Mucosa of rectum (tissue), 2 donors: Measurements from ENCODE around the gene SNX6.

Experiments
- H3K27ac ChIP-seq, 2 donors: one replicate each; pipeline ENCODE4 v1.7.0; 2013; ENCODE audit warnings: inconsistent platforms in 2 of 2, low read depth in 2 of 2, low read length in 2 of 2
- H3K27me3 ChIP-seq, 2 donors: one replicate each; pipeline ENCODE4 v1.7.0; 2013; ENCODE audit warnings: low read length in 2 of 2; ENCODE audit not compliant: control insufficient read depth in 2 of 2, insufficient read depth in 2 of 2
- H3K36me3 ChIP-seq, 2 donors: one replicate each; pipeline ENCODE4 v1.7.0; 2013; ENCODE audit warnings: low read length in 2 of 2; ENCODE audit not compliant: control insufficient read depth in 2 of 2, insufficient read depth in 2 of 2
- H3K4me1 ChIP-seq, 2 donors: one replicate each; pipeline ENCODE4 v1.7.0; 2013; ENCODE audit warnings: low read length in 2 of 2, mild to moderate bottlenecking in 1 of 2; ENCODE audit not compliant: control insufficient read depth in 2 of 2, insufficient read depth in 2 of 2
- H3K4me3 ChIP-seq, 2 donors: one replicate each; pipeline ENCODE4 v1.7.0; 2013; ENCODE audit warnings: low read length in 2 of 2
- H3K9ac ChIP-seq, 2 donors: one replicate each; pipeline ENCODE4 v1.7.0; 2013; ENCODE audit warnings: low read length in 2 of 2, low read depth in 1 of 2, mild to moderate bottlenecking in 1 of 2
- H3K9me3 ChIP-seq, 2 donors: one replicate each; pipeline ENCODE4 v1.7.0; 2013; ENCODE audit warnings: low read length in 2 of 2; ENCODE audit not compliant: control insufficient read depth in 2 of 2
- donor health status: healthy.
- donor health status: Normal muscosa, but diverticular disease.

The SNX6 gene

DNA sequence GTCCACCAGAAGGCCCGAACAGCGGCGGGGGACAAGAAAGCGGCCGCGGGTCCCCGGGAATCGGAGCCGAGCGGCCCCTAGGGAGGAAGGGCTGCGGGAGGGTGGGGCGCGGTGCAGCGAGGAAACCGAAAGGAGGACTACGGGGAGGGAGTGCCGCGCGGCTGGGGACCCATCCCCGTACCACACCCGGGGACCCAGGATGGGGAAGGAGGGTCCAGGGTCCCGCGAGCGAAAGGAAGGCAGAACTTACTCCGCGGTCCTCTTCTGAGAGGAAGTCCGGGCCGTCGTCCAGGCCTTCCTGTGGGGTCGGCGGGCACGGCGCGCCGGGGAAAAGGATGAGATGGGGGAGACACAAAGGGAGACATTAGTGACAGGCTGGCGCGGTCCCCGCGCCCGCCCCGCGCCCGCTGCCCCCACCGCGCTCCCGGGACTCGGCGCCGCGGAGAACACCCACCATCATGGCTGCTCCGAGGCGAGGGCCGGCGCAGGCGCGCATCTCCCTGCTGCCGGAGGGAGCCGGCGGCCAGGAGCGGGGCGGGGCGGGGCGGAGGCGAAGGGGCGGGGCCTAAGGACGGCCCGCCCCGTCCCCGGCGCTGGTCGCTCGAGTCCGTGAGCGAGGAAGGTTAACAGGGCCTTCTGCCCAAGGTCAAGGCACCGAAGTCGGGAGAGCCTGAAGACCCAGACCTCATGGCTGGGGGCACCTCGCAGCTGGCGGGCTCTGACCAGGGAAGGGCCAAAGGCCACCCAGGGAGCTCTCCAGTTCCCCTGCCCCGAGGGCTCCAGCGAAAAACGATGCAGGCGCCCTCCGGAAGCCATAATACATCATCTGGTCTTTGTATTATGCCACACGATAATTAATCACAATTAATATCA is at the start of gene SNX6:
TSS of gene SNX6 (minus strand) at position 492 of the 873 bp plus-strand sequence. CDS start at position 460, 32 bp downstream.
- peaks cover 0 to 5% of the 10 kb centered on the region in 2 donors for H3K4me1 ChIP-seq
- peak within 1 kb of the TSS; percentile 95 to 96 for H3K27ac ChIP-seq

DNA sequence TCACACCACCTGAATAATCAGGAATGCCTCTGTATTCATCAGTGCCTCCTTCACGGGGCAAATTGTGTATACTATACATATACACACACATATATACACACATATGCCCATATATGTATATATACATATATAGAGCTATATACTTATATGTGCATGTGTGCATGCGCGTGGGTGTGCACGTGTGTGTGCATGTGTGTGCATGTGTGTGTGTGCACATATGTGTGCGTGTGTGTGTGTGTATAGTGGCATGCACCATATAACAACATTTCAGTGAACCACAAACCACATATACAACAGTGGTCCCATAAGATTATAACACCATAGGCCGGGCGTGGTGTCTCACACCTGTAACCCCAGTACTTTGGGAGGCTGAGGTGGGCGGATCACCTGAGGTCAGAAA is 48.8 kb upstream of the SNX6 start:
- H3K9ac ChIP-seq = no peak overlapping the region
- H3K36me3 ChIP-seq = no peaks in the 10 kb centered on the region
- H3K27me3 ChIP-seq = no peaks in the 10 kb centered on the region
- H3K27ac ChIP-seq = no peak overlapping the region
- H3K4me1 ChIP-seq = no peaks in the 10 kb centered on the region
- no peak overlapping the region for H3K4me3 ChIP-seq
- no peaks in the 10 kb centered on the region for H3K9me3 ChIP-seq

More for the DNA sequence above, at the start of gene SNX6:
- Histone ChIP-seq H3K27me3 (no peaks in the 10 kb centered on the region), H3K9me3 (no peaks in the 10 kb centered on the region), H3K9ac (peak within 1 kb of the TSS; percentile 93 to 99), H3K36me3 (peaks cover 0 to 3% of the 10 kb centered on the region in 2 donors), H3K4me3 (peak within 1 kb of the TSS; percentile 92 to 99)

DNA sequence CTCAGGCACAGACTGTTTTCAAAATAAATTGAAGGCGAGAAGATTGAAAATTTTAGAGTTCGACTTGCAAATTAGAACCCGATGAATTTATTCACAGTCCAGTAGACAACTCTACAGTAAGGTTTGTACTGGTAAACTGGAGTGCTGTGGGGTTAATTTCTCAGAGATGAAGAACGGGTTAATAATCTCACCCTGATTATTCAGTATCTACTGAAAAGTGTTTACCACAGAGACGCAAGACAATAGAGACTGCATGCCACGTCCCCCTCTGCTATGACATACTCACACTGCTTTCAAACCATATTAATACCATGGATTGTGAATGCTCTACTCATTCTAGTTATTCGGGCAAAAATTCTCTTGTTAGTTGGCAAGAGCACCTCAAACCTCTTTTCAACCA is 48.4 kb upstream of the SNX6 start:
- Histone ChIP-seq H3K9ac (no peak overlapping the region), H3K27me3 (no peaks in the 10 kb centered on the region), H3K4me3 (no peak overlapping the region), H3K9me3 (no peaks in the 10 kb centered on the region), H3K36me3 (no peaks in the 10 kb centered on the region), H3K27ac (no peak overlapping the region), H3K4me1 (no peaks in the 10 kb centered on the region)

DNA sequence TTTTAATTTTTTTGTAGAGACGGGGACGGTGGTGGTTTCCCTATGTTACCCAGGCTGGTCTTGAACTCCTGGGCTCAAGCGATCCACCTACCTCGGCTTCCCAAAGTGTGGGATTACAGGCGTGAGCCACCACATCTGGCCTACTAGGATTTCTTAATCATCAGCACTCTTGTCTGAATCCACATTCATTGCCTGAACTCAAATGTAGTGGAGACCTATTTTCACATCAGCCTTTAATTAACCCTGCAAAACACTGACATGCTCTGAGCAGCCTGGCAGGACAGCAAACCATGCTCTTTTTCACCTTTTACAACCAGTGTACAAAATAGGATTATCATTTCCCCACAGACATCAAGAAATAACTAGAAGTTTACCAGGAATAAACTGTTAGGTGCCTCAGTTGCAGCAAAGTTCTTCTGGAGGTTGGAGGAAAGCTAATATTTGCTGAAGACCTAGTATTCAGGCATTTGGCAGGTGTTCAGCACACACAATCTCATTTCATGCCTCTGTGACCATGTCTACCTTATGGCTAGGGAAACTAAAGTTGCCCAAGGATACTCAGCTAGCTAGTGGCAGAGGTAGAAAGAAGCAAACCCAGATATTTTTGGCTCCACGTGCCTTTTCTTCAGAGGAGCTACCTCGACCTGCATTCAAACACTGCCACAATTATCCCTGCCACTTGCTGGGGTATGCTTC is 46.7 kb upstream of the SNX6 start:
- Histone ChIP-seq H3K4me1 (no peaks in the 10 kb centered on the region), H3K27ac (no peak overlapping the region), H3K36me3 (no peaks in the 10 kb centered on the region), H3K9me3 (no peaks in the 10 kb centered on the region), H3K27me3 (no peaks in the 10 kb centered on the region), H3K4me3 (no peak overlapping the region), H3K9ac (no peak overlapping the region)

DNA sequence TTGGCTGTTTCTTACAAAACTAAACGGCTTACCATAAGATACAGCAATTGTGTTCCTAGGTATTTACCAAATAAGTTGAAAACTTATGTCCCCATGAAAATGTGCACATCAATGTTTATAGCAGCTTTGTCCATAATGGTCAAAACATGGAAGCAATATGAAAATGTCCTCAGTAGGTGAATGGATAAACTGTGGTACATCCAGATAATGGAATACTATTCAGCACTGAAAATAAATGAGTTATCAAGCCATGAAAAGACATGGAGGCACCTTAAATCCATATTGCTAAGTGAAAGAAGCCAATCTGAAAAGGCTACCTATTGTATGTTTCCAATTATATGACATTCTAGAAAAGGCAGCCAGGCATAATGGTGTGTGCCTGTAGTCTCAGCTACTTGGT is 43.8 kb upstream of the SNX6 start:
- no peaks in the 10 kb centered on the region for H3K4me1 ChIP-seq
- H3K9ac ChIP-seq = no peak overlapping the region
- no peaks in the 10 kb centered on the region for H3K36me3 ChIP-seq
- no peaks in the 10 kb centered on the region for H3K27me3 ChIP-seq
- no peak overlapping the region for H3K27ac ChIP-seq
- H3K9me3 ChIP-seq = no peaks in the 10 kb centered on the region
- no peak overlapping the region for H3K4me3 ChIP-seq

DNA sequence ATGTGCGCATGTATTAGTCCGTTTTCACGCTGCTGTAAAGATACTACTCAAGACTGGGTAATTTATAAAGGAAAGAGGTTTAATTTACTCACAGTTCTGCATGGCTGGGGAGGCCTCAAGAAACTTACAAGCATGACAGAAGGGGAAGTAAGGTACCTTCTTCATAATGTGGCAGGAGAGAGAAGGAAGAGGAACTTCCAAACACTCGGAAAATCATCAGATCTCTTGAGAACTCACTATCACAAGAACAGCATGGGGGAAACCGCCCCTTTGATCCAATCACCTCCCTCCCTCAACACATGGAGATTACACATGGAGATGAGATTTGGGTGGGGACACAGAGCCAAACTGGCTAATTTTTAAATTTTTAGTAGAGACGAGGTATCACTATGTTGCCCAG is 41.8 kb upstream of the SNX6 start:
- Histone ChIP-seq H3K4me3 (no peak overlapping the region), H3K27me3 (no peaks in the 10 kb centered on the region), H3K36me3 (no peaks in the 10 kb centered on the region), H3K9ac (no peak overlapping the region), H3K4me1 (no peaks in the 10 kb centered on the region), H3K27ac (no peak overlapping the region), H3K9me3 (no peaks in the 10 kb centered on the region)

DNA sequence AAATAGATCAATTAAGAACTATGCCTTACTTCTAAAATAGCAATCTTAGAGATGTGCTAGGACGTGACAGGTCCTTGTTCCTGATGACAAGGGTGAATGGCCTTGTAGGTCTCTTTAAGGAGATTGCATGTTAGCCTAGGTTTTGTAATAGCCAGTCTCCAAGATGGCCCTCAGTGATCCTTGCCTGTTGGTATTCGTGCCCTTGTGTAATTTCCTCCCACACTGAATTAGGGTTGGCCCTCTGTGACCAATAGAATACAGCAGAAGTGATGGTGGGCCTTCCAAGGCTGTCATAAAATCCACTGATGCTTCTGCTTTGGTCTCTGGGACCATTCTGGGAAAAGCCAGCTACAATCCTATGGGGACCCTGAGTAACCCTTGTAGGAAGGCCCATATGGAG is 38.2 kb upstream of the SNX6 start:
- Histone ChIP-seq H3K9me3 (no peaks in the 10 kb centered on the region), H3K4me3 (no peak overlapping the region), H3K9ac (no peak overlapping the region), H3K36me3 (no peaks in the 10 kb centered on the region), H3K27me3 (no peaks in the 10 kb centered on the region), H3K4me1 (no peaks in the 10 kb centered on the region), H3K27ac (no peak overlapping the region)

DNA sequence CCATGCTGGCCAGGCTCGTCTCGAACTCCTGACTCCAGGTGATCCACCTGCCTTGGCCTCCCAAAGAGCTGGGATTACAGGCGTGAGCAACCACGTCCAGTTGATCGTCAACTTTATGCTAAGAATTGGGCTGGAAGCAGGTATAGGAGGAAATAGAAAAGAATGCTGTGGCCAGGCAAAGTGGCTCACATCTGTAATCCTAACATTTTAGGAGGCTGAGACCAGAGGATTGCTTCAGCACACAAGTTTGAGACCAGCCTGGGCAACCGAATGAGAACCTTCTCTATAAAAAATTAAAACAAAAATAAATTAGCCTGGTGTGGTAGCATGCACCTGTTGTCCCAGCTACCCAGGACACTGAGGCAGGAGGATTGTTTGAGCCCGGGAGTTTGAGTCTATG is 37.1 kb upstream of the SNX6 start:
- Histone ChIP-seq H3K4me3 (no peak overlapping the region), H3K9ac (no peak overlapping the region), H3K27me3 (no peaks in the 10 kb centered on the region), H3K9me3 (no peaks in the 10 kb centered on the region), H3K27ac (no peak overlapping the region), H3K36me3 (no peaks in the 10 kb centered on the region), H3K4me1 (no peaks in the 10 kb centered on the region)

DNA sequence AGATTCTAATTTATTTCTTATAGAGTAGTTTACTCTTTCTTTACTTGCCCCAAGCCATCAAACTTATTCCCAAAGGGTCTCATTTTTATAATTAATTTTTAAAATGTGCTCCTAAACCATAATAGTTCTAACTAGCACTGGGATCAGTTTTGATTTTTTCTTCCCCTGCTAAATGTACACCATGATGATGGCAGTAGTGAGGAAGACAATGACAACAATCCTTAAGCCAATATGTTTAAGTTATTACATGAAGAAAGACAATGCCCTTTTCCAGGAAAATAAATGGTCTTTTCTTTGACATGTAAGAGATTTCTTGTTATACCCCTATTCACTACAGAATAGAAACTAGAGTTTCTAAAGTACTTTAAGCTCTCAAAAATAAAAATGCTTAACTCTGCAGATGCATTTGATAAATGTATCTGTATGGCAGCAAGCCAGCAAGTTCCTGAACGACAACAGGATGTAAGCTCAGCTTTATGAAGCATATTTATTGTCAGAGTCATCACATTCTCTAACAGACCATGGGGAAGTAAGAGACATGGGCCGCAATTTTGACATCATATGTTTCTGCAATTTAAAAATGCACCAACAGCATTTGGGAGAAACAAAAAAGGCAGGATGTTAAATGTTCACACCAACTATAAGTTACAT is 36.0 kb upstream of the SNX6 start:
- Histone ChIP-seq H3K27ac (peak overlapping the region; percentile 5 to 43), H3K9ac (no peak overlapping the region), H3K27me3 (no peaks in the 10 kb centered on the region), H3K36me3 (no peaks in the 10 kb centered on the region), H3K4me3 (no peak overlapping the region), H3K4me1 (no peaks in the 10 kb centered on the region), H3K9me3 (no peaks in the 10 kb centered on the region)

DNA sequence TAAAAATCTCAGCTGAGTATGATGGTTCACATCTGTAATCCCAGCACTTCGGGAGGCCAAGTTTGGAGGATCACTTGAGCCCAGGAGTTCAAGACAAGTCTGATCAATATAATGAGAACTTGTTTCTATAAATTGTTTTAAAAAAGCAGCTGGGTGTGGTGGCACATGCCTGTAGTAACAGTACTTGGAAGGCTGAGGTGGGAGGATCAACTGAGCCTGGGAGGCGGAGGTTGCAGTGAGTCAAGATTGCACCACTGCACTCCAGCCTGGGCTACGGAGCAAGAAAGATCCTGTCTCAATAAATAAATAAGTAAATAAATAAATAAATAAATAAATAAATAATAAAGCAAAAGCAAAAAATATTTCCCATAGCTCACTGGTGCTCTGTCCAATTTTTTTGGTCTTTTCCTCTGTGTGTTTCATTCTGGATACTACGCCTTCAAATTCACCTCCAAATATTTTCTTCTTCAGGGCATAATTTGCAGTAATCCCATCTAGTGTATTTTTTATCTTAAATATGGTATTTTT is 32.7 kb upstream of the SNX6 start:
- no peak overlapping the region for H3K4me3 ChIP-seq
- H3K9ac ChIP-seq = no peak overlapping the region

More for the DNA sequence above, 32.7 kb upstream of the SNX6 start:
- no peaks in the 10 kb centered on the region for H3K36me3 ChIP-seq
- H3K4me1 ChIP-seq = no peaks in the 10 kb centered on the region
- no peak overlapping the region for H3K27ac ChIP-seq
- no peaks in the 10 kb centered on the region for H3K9me3 ChIP-seq
- no peaks in the 10 kb centered on the region for H3K27me3 ChIP-seq
